ENCODE data around the gene CEBPB.

Gene CEBPB

GRCh38 chr20:50191065-50191543, 474 bp downstream of the CEBPB start:
- Mint-ChIP-seq H3K27me3 (peaks cover 3% of the 10 kb centered on the region), H3K4me1 (peaks cover 29% of the 10 kb centered on the region), H3K4me3 (peak overlapping the region; percentile 81), H3K36me3 (ENCODE audit: insufficient read depth) (peaks cover 13% of the 10 kb centered on the region), H3K27ac (ENCODE audit: low read depth) (no peak overlapping the region), H3K9me3 (no peaks in the 10 kb centered on the region)
- peak; percentile 35 for ATAC-seq (replicated peaks; ENCODE audit: extremely low read depth, poor library complexity, severe bottlenecking)
- peak; percentile 24 to 40 for DNase-seq (ENCODE audit: low spot score in 2 of 2)

DNA sequence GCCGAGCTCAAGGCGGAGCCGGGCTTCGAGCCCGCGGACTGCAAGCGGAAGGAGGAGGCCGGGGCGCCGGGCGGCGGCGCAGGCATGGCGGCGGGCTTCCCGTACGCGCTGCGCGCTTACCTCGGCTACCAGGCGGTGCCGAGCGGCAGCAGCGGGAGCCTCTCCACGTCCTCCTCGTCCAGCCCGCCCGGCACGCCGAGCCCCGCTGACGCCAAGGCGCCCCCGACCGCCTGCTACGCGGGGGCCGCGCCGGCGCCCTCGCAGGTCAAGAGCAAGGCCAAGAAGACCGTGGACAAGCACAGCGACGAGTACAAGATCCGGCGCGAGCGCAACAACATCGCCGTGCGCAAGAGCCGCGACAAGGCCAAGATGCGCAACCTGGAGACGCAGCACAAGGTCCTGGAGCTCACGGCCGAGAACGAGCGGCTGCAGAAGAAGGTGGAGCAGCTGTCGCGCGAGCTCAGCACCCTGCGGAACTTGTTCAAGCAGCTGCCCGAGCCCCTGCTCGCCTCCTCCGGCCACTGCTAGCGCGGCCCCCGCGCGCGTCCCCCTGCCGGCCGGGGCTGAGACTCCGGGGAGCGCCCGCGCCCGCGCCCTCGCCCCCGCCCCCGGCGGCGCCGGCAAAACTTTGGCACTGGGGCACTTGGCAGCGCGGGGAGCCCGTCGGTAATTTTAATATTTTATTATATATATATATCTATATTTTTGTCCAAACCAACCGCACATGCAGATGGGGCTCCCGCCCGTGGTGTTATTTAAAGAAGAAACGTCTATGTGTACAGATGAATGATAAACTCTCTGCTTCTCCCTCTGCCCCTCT, 1.1 kb downstream of the CEBPB start:
- Mint-ChIP-seq H3K27me3 (no peaks in the 10 kb centered on the region), H3K4me1 (peaks cover 26% of the 10 kb centered on the region), H3K4me3 (peak overlapping the region; percentile 81), H3K27ac (ENCODE audit: low read depth) (peak overlapping the region; percentile 99), H3K9me3 (no peaks in the 10 kb centered on the region), H3K36me3 (ENCODE audit: insufficient read depth) (peaks cover 13% of the 10 kb centered on the region)
- DNase-seq (ENCODE audit: low spot score in 2 of 2), result peak; percentile 45 to 59
- ATAC-seq (replicated peaks; ENCODE audit: extremely low read depth, poor library complexity, severe bottlenecking), result peak; percentile 33

GRCh38 chr20:50192364-50193198, 2.0 kb downstream of the CEBPB start:
- ATAC-seq (replicated peaks; ENCODE audit: extremely low read depth, poor library complexity, severe bottlenecking), result peak; percentile 71
- H3K4me1 Mint-ChIP-seq, result peaks cover 26% of the 10 kb centered on the region

GRCh38 chr20:50193199-50193835, 2.7 kb downstream of the CEBPB start:
- Mint-ChIP-seq H3K27me3 (no peaks in the 10 kb centered on the region), H3K27ac (ENCODE audit: low read depth) (peak overlapping the region; percentile 99), H3K36me3 (ENCODE audit: insufficient read depth) (peaks cover 13% of the 10 kb centered on the region), H3K4me3 (peak overlapping the region; percentile 81), H3K9me3 (no peaks in the 10 kb centered on the region), H3K4me1 (peaks cover 26% of the 10 kb centered on the region)
- DNase-seq (ENCODE audit: low spot score in 2 of 2) (no peak), ATAC-seq (replicated peaks; ENCODE audit: extremely low read depth, poor library complexity, severe bottlenecking) (no peak)

More at GRCh38 chr20:50192364-50193198, 2.0 kb downstream of the CEBPB start:
- peak in 1 of 2 donors; percentile 59 for DNase-seq (ENCODE audit: low spot score in 2 of 2)
- Mint-ChIP-seq H3K36me3 (ENCODE audit: insufficient read depth) (peaks cover 13% of the 10 kb centered on the region), H3K9me3 (no peaks in the 10 kb centered on the region), H3K27ac (ENCODE audit: low read depth) (peak overlapping the region; percentile 99), H3K27me3 (no peaks in the 10 kb centered on the region), H3K4me3 (peak overlapping the region; percentile 81)

DNA sequence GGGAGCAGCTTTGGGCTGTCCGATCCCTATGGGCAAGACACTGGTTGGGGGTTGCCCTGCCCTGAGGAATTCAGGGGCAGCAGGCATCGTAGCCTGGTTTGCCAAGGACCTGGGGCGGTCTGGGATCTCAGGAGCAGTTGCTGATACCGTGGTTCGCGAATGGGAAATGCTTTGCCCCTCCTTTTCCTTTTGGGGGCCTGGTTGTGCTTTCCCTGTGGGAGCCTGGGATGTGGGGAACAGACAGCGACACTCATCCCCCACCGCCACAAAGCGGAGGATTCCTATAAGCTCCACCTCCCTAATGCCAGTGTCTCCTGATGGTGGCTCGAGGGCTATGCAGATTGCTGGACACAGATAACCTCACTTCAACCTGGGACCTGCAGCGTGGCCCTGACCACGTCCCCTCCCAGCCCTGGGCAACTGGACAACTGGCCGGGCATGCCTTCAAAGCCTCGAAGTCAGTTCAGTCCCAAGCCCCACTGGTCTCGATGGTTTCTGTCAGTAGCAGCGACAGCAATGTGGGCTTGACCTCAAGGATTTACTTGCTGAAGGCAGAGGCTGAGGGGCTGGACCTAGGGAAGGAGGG, 3.3 kb downstream of the CEBPB start:
- peaks cover 26% of the 10 kb centered on the region for H3K4me1 Mint-ChIP-seq
- peak overlapping the region; percentile 99 for H3K27ac Mint-ChIP-seq (ENCODE audit: low read depth)
- no peak for DNase-seq (ENCODE audit: low spot score in 2 of 2)
- H3K4me3 Mint-ChIP-seq, result peak overlapping the region; percentile 81
- no peaks in the 10 kb centered on the region for H3K27me3 Mint-ChIP-seq
- peaks cover 12% of the 10 kb centered on the region for H3K36me3 Mint-ChIP-seq (ENCODE audit: insufficient read depth)
- no peaks in the 10 kb centered on the region for H3K9me3 Mint-ChIP-seq
- ATAC-seq (replicated peaks; ENCODE audit: extremely low read depth, poor library complexity, severe bottlenecking), result no peak

DNA sequence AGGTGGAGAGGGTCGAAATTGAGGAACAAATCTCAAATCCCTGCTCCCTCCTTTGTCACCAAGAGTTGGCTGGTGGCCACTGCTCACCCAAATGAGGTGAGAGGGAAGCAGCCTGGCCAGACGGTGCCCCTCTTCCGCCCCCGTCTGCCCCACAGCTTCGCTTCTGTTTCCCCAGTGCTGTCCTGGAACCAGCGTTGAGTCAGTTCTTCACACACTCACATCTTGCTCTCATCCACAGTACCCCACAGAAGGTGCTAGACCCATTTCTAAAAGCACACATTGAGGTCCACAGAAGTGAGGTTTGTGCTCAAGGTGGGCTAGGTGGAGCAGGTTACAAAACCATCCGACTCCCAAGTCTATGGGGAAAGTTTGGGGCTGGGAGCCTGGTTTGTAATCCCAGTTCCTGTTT, 3.8 kb downstream of the CEBPB start:
- Mint-ChIP-seq H3K27me3 (no peaks in the 10 kb centered on the region), H3K36me3 (ENCODE audit: insufficient read depth) (peaks cover 12% of the 10 kb centered on the region), H3K4me3 (peak overlapping the region; percentile 36), H3K4me1 (peaks cover 26% of the 10 kb centered on the region), H3K9me3 (no peaks in the 10 kb centered on the region), H3K27ac (ENCODE audit: low read depth) (peak overlapping the region; percentile 40)
- DNase-seq (ENCODE audit: low spot score in 2 of 2), result no peak
- ATAC-seq (replicated peaks; ENCODE audit: extremely low read depth, poor library complexity, severe bottlenecking), result no peak

- Mint-ChIP-seq H3K4me3 (peak overlapping the region; percentile 36), H3K27ac (ENCODE audit: low read depth) (peak overlapping the region; percentile 40), H3K4me1 (peaks cover 26% of the 10 kb centered on the region), H3K9me3 (no peaks in the 10 kb centered on the region), H3K27me3 (no peaks in the 10 kb centered on the region), H3K36me3 (ENCODE audit: insufficient read depth) (peaks cover 10% of the 10 kb centered on the region)
- no peak for ATAC-seq (replicated peaks; ENCODE audit: extremely low read depth, poor library complexity, severe bottlenecking)
- no peak for DNase-seq (ENCODE audit: low spot score in 2 of 2)
These were observed 4.3 kb downstream of the CEBPB start for GRCh38 chr20:50194831-50195523.

- no peak overlapping the region for H3K4me3 Mint-ChIP-seq
- no peaks in the 10 kb centered on the region for H3K9me3 Mint-ChIP-seq
- DNase-seq (ENCODE audit: low spot score in 2 of 2) (no peak), ATAC-seq (replicated peaks; ENCODE audit: extremely low read depth, poor library complexity, severe bottlenecking) (no peak)
- H3K36me3 Mint-ChIP-seq (ENCODE audit: insufficient read depth), result peaks cover 10% of the 10 kb centered on the region
- peak overlapping the region; percentile 40 for H3K27ac Mint-ChIP-seq (ENCODE audit: low read depth)
- H3K27me3 Mint-ChIP-seq, result no peaks in the 10 kb centered on the region
- H3K4me1 Mint-ChIP-seq, result peaks cover 26% of the 10 kb centered on the region
These were observed 5.0 kb downstream of the CEBPB start for GRCh38 chr20:50195524-50196120.

DNA sequence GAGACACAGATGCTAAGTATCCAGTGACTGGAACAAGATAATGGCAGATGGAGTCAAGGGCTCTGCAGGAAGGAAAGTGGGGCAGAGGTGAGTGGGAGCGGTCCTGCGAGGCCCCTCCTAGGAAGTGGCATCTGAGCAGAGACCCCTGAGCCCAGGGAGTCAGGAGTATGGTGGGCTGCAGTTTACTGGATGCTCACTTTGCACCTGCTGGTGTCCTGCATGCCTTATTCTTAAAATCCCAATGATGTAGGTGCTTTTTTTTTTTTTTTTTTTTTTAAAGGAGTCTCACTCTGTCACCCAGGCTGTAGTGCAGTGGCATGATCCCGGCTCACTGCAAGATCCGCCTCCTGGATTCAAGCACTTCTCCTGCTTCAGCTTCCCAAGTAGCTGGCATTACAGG, 5.6 kb downstream of the CEBPB start:
- DNase-seq (ENCODE audit: low spot score in 2 of 2) (no peak), ATAC-seq (replicated peaks; ENCODE audit: extremely low read depth, poor library complexity, severe bottlenecking) (no peak)
- Mint-ChIP-seq H3K4me1 (peaks cover 26% of the 10 kb centered on the region), H3K27ac (ENCODE audit: low read depth) (no peak overlapping the region), H3K27me3 (no peaks in the 10 kb centered on the region), H3K36me3 (ENCODE audit: insufficient read depth) (peaks cover 10% of the 10 kb centered on the region), H3K4me3 (no peak overlapping the region), H3K9me3 (no peaks in the 10 kb centered on the region)

- DNase-seq (ENCODE audit: low spot score in 2 of 2) (no peak), ATAC-seq (replicated peaks; ENCODE audit: extremely low read depth, poor library complexity, severe bottlenecking) (no peak)
- H3K4me3 Mint-ChIP-seq, result no peak overlapping the region
- H3K9me3 Mint-ChIP-seq, result no peaks in the 10 kb centered on the region
- H3K27me3 Mint-ChIP-seq, result no peaks in the 10 kb centered on the region
- peaks cover 10% of the 10 kb centered on the region for H3K36me3 Mint-ChIP-seq (ENCODE audit: insufficient read depth)
- no peak overlapping the region for H3K27ac Mint-ChIP-seq (ENCODE audit: low read depth)
- H3K4me1 Mint-ChIP-seq, result peaks cover 26% of the 10 kb centered on the region
These were observed 6.3 kb downstream of the CEBPB start for GRCh38 chr20:50196896-50197295.

- no peak for ATAC-seq (replicated peaks; ENCODE audit: extremely low read depth, poor library complexity, severe bottlenecking)
- DNase-seq (ENCODE audit: low spot score in 2 of 2), result no peak
- H3K27ac Mint-ChIP-seq (ENCODE audit: low read depth), result peak overlapping the region; percentile 46
These were observed 7.0 kb downstream of the CEBPB start for GRCh38 chr20:50197463-50198179.

More at GRCh38 chr20:50197463-50198179, 7.0 kb downstream of the CEBPB start:
- no peaks in the 10 kb centered on the region for H3K9me3 Mint-ChIP-seq
- peaks cover 21% of the 10 kb centered on the region for H3K4me1 Mint-ChIP-seq
- no peak overlapping the region for H3K4me3 Mint-ChIP-seq
- peaks cover 9% of the 10 kb centered on the region for H3K36me3 Mint-ChIP-seq (ENCODE audit: insufficient read depth)
- no peaks in the 10 kb centered on the region for H3K27me3 Mint-ChIP-seq

All from central memory CD8-positive, alpha-beta T cell (primary cell).